PC-3 (cell line): ENCODE data around the gene LAMA5. TPM values are rescaled to one million over a fixed set of nuclear protein-coding genes. Genes with fewer than 3 reads are reported as not detected.

Source experiments
- ATAC-seq: fragments of 200-7000 bp; cut with Tn5 transposase; 2 replicates; pipeline ENCODE4 v1.9.1; 2020; ENCODE audit warnings: mild to moderate bottlenecking, moderate library complexity
- BruUV-seq: library from RNA; stranded (reverse); fragments of 400-500 nt; replicated peaks from 2 replicates; lab custom pipeline; 2021; lab: Mats Ljungman, UMichigan
- CTCF ChIA-PET: fragments of 300-600 bp; sonication (Branson Sonifier 250); formaldehyde crosslinking; loops from one replicate; lab custom pipeline; 2022; ENCODE audit warnings: antibody characterized with exemption; lab: Charles Lee
- POLR2A ChIA-PET: fragments of 300-600 bp; sonication (Branson Sonifier 250); formaldehyde crosslinking; loops from one replicate; lab custom pipeline; 2022; ENCODE audit warnings: antibody characterized with exemption; ENCODE audit not compliant: unreplicated experiment; lab: Charles Lee
- DNase-seq: peaks from one replicate; pipeline ENCODE4 v3.0.0-alpha.2; 2015
- H2AFZ ChIP-seq: fragments of 300-600 bp; sonication (generic); 2 replicates; pipeline ENCODE4 v1.6.0; 2016; ENCODE audit warnings: antibody characterized with exemption, low read length
- H3F3A ChIP-seq: fragments of 300-600 bp; sonication (generic); one replicate; pipeline ENCODE4 v1.6.0; 2017; ENCODE audit warnings: antibody characterized with exemption, low read length, control low read depth, mild to moderate bottlenecking; ENCODE audit not compliant: unreplicated experiment
- H3K27ac ChIP-seq: fragments of 300-600 bp; sonication (generic); 2 replicates; pipeline ENCODE4 v1.5.1; 2016; ENCODE audit warnings: mild to moderate bottlenecking, low read length
- H3K27me3 ChIP-seq: fragments of 300-600 bp; sonication (generic); 2 replicates; pipeline ENCODE4 v1.6.1; 2016; ENCODE audit warnings: low read length, mixed read lengths
- H3K36me3 ChIP-seq: fragments of 300-600 bp; sonication (generic); 2 replicates; pipeline ENCODE4 v1.6.1; 2016; ENCODE audit warnings: low read depth, mixed run types, low read length, mixed read lengths
- H3K4me1 ChIP-seq: fragments of 300-600 bp; sonication (generic); 2 replicates; pipeline ENCODE4 v1.5.1; 2016; ENCODE audit warnings: low read length; ENCODE audit not compliant: insufficient read depth
- H3K4me2 ChIP-seq: fragments of 300-600 bp; sonication (generic); 2 replicates; pipeline ENCODE4 v1.6.0; 2016; ENCODE audit warnings: low read length
- H3K4me3 ChIP-seq: fragments of 300-600 bp; sonication (generic); 2 replicates; pipeline ENCODE4 v1.5.1; 2016; ENCODE audit warnings: mild to moderate bottlenecking, low read length, mixed read lengths
- H3K79me2 ChIP-seq: fragments of 300-600 bp; sonication (generic); 2 replicates; pipeline ENCODE4 v1.6.1; 2017; ENCODE audit warnings: low read length, mixed read lengths
- H3K9ac ChIP-seq: fragments of 300-600 bp; sonication (generic); 2 replicates; pipeline ENCODE4 v1.6.0; 2016; ENCODE audit warnings: mild to moderate bottlenecking, low read length
- H3K9me2 ChIP-seq: fragments of 300-600 bp; sonication (generic); replicated peaks from 2 replicates; pipeline ENCODE4 v1.6.1; 2016; ENCODE audit warnings: mixed run types, low read length, mixed read lengths
- H3K9me3 ChIP-seq: fragments of 300-600 bp; sonication (generic); 2 replicates; pipeline ENCODE4 v1.6.1; 2016; ENCODE audit warnings: low read length, mixed read lengths
- H4K20me1 ChIP-seq: fragments of 300-600 bp; sonication (generic); 2 replicates; pipeline ENCODE4 v1.6.1; 2016; ENCODE audit warnings: low read length, mixed read lengths
- EZH2 ChIP-seq: fragments of 300-600 bp; sonication (generic); IDR thresholded peaks from one replicate; pipeline ENCODE4 v1.6.1; 2017; ENCODE audit warnings: antibody characterized with exemption, mild to moderate bottlenecking, low read length; ENCODE audit not compliant: unreplicated experiment
- EZH2phosphoT487 ChIP-seq: fragments of 300-600 bp; sonication (generic); IDR thresholded peaks from 2 replicates; pipeline ENCODE4 v1.6.1; 2018; ENCODE audit warnings: mild to moderate bottlenecking, antibody characterized with exemption, low read length, borderline replicate concordance
- intact Hi-C: fragments of 100-400 bp; cut with micrococcal nuclease; formaldehyde crosslinking; loops from 2 replicates; pipeline ENCODE4 v1.9.0; 2023
- total RNA-seq: library from RNA; depleted of rRNA; stranded (reverse); fragments of >200 nt; gene quantifications from 2 replicates; pipeline ENCODE4 v1.2.3, GENCODE V29; 2014
- TF ChIP-seq, protein P1 (sequence below): fragments of 300-600 bp; sonication (generic); conservative IDR thresholded peaks from 2 replicates; pipeline ENCODE4 v1.5.1; 2017; ENCODE audit warnings: antibody characterized with exemption, low read depth, mild to moderate bottlenecking, low read length

LAMA5 gene
- total RNA-seq, 1 experiment from 2014 or later: 196 TPM

DNA sequence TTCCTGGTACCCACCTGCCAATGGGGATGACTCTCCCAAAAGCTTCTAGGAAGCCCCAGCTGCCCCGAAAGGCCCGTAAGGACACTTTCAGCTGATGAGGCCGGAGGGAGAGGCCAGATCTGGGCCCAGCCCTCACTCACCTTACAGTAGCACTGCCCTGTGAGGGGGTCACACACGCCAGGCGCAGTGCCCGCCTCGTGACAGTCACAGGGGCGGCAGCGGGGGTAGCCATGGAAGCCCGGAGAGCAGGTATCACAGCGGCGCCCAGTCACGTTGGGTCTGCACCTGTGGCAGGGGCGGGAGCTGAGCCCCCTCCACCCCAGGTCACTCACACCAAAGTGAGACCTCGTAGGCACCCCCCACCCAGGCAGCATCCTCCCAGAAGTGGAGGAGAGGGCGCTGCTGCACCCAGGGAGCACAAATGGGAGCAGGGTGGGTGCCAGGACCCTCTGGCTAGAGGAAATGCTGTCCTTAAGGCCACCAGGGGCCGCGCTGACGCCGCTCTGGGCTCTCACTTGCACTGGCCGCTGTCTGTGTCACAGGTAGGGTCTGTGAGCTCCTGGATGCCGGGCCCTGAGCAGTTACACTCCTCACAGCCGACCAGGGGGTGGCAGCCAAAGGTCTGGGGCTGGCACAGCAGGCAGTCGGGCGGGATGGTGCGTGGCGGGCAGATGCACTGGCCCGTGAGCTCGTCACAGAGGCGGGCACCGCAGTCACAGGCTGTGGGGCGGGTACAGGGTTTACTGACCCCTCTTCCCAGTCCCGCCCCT, 39.2 kb downstream of the LAMA5 start:
- no peaks in the 10 kb centered on the region for H3K9me2 ChIP-seq
- ATAC-seq: no peak
- no peak for TF ChIP-seq EZH2
- TF ChIP-seq EZH2phosphoT487: no peak
- TF ChIP-seq, protein P1, sequence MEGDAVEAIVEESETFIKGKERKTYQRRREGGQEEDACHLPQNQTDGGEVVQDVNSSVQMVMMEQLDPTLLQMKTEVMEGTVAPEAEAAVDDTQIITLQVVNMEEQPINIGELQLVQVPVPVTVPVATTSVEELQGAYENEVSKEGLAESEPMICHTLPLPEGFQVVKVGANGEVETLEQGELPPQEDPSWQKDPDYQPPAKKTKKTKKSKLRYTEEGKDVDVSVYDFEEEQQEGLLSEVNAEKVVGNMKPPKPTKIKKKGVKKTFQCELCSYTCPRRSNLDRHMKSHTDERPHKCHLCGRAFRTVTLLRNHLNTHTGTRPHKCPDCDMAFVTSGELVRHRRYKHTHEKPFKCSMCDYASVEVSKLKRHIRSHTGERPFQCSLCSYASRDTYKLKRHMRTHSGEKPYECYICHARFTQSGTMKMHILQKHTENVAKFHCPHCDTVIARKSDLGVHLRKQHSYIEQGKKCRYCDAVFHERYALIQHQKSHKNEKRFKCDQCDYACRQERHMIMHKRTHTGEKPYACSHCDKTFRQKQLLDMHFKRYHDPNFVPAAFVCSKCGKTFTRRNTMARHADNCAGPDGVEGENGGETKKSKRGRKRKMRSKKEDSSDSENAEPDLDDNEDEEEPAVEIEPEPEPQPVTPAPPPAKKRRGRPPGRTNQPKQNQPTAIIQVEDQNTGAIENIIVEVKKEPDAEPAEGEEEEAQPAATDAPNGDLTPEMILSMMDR: no peak
- POLR2A ChIA-PET: no interaction called here
- no peaks in the 10 kb centered on the region for H3F3A ChIP-seq
- no peak overlapping the region for H3K9ac ChIP-seq
- no peak for DNase-seq
- H3K4me2 ChIP-seq: no peak overlapping the region
- H2AFZ ChIP-seq: no peak overlapping the region
- no TSS peak for BruUV-seq
- H3K27me3 ChIP-seq: no peaks in the 10 kb centered on the region
- H3K27ac ChIP-seq: no peak overlapping the region
- CTCF ChIA-PET: no interaction called here
- H3K36me3 ChIP-seq: peaks cover 81% of the 10 kb centered on the region
- H3K4me3 ChIP-seq: no peak overlapping the region
- intact Hi-C loops: no loop called here
- H4K20me1 ChIP-seq: no peaks in the 10 kb centered on the region
- no peaks in the 10 kb centered on the region for H3K79me2 ChIP-seq
- H3K4me1 ChIP-seq: no peaks in the 10 kb centered on the region
- no peaks in the 10 kb centered on the region for H3K9me3 ChIP-seq

DNA sequence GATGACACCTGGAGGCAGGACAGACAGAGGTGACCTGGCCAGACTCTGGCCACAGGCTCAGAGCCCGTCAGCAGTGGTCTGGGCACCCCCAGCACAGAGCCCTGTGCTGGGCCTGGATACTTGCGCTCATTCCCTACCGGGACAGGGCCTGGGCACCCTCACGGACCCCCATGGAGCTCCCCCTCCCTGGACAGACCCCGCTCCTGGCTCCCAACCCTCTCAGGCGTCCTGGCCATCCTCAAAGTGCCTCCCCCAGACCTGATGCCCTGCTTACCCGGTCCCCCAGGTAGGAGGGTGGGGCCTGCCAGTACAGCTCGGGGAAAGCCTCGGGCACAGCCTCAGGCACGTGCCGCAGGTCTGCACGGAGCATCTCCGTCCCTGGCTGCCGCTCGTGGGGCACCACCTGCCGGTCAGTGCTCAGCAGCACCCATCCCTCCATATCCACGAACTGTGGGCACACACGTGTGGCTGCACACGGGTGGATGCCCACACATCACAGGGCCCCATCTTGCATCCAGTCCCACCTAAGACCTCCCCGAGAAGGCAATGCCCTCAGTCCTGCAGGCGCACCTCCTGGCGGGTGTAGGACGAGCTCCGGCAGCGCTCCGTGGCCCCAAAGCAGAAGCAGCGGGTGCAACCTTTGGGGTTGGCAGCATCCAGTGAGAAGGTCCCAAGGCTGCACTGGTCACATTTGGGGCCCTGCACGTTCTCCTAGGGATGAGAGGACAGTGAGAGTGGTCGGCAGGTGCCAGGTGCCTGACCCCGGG, 40.0 kb downstream of the LAMA5 start:
- TF ChIP-seq, protein P1: no peak
- TF ChIP-seq EZH2: no peak
- TF ChIP-seq EZH2phosphoT487: no peak
- TSS peak; percentile 10 for BruUV-seq
- Histone ChIP-seq H3K4me3 (no peak overlapping the region), H3K79me2 (no peaks in the 10 kb centered on the region), H3K4me2 (no peak overlapping the region), H3K27me3 (no peaks in the 10 kb centered on the region), H3K4me1 (no peaks in the 10 kb centered on the region), H3K9me3 (no peaks in the 10 kb centered on the region), H3K9me2 (no peaks in the 10 kb centered on the region), H3K27ac (no peak overlapping the region), H3F3A (no peaks in the 10 kb centered on the region), H2AFZ (no peak overlapping the region), H3K36me3 (peaks cover 79% of the 10 kb centered on the region), H4K20me1 (no peaks in the 10 kb centered on the region), H3K9ac (no peak overlapping the region)
- DNase-seq (no peak), ATAC-seq (no peak)
- CTCF ChIA-PET: no interaction called here
- intact Hi-C loops: no loop called here
- POLR2A ChIA-PET: no interaction called here

DNA sequence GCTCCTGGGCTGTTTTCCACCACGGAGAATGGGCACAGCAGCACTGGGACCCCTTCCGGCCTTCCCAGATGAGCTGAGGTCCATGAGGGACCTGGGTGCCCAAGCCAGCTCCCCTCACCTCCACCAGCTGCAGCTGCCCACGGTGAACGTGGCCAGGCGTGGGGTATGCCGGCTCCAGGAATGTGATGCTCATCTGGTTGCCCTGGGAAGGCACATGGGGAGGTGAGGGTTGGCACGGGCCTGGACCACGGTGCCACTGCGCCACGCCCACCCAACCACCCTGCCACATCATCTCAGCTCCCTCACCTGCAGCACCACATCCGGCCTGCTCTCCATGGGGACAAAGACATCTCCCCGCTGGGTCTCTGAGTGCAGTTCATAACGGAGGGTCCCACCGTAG, 40.6 kb downstream of the LAMA5 start:
- Histone ChIP-seq H3K9me3 (no peaks in the 10 kb centered on the region), H3K4me2 (no peak overlapping the region), H4K20me1 (no peaks in the 10 kb centered on the region), H3K27me3 (no peaks in the 10 kb centered on the region), H3K9me2 (no peaks in the 10 kb centered on the region), H3K27ac (no peak overlapping the region), H3K36me3 (peaks cover 80% of the 10 kb centered on the region), H3K4me3 (no peak overlapping the region), H3F3A (no peaks in the 10 kb centered on the region), H3K9ac (no peak overlapping the region), H3K79me2 (no peaks in the 10 kb centered on the region), H2AFZ (no peak overlapping the region), H3K4me1 (no peaks in the 10 kb centered on the region)
- ChIA-PET POLR2A (no interaction called here), CTCF (no interaction called here)
- no peak for TF ChIP-seq EZH2phosphoT487
- TF ChIP-seq, protein P1: no peak
- no peak for TF ChIP-seq EZH2
- BruUV-seq: no TSS peak
- no peak for ATAC-seq
- no peak for DNase-seq
- intact Hi-C loops: no loop called here
